ENCODE data around the gene BCL7C. TPM values are rescaled to one million over a fixed set of nuclear protein-coding genes. Genes with fewer than 3 reads are reported as not detected.

Gene BCL7C
- total and polyA plus RNA-seq, 2 of the 13 experiments (the other 11 are each of a cell fraction or from before 2014, with no cell fraction given), result 17.7 to 33.8 TPM

DNA sequence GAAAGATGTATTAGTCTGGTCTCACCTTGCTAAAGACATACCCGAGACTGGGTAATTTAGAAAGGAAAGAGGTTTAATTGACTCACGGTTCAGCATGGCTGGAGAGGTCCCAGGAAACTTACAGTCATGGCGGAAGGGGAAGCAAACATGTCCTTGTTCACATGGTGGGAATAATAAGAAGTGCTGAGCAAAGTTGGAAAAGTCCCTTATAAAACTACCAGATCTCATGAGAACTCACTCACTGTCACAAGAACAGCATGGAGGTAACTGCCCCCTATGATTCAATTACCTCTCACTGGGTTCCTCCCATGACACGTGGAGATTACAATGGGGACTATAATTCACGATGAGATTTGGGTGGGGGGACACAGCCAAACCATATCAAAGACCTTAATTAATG is 53.3 kb downstream of the BCL7C start (continued):
- TF ChIP-seq ZNF781 (CRISPR knock-in tag; IDR thresholded peaks at IDR 0.05; ENCODE audit: borderline replicate concordance, not compliant biosample characterization) (no peak), NONO (IDR thresholded peaks at IDR 0.05) (no peak), NONO (CRISPR knock-in tag; conservative IDR thresholded peaks at IDR 0.05) (no peak)

DNA sequence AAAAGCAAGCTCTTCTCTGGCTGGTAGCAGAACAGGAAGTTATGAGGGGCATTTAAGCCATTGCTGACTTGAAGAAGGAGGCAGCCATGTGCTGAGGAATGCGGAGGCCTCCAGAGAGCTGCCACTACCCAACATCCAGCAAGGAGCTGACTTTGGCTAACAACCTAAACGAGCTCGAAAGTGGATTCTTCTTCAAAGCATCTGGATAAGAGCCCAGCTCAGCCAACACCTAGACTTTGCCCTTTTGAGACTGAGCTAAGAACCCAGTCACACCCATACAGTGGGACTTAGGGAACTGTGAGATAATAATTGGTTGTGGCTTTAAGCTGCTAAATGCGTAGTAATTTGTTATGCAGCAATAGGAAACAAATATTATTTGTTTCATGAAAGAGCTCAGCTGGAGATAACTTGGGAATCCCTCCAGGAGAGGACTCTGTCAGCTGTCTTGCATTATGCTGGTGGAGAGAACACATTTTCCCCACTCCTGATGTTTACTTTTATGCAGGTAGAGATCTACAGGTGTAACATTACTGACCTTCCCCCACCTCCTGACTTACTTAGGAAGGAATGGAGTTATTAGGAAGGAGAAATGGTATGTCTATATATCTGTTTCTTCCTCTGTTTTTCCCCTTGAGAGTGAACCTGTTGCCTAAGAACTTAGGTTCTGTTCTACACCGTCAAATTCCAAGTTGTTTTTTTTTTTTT is 54.2 kb downstream of the BCL7C start:
- Histone ChIP-seq H3K9me3 (ENCODE audit: low read length) (no peaks in the 10 kb centered on the region), H4K20me1 (ENCODE audit: insufficient read depth, low read length) (no peaks in the 10 kb centered on the region), H3K27me3 (ENCODE audit: control insufficient read depth in 1 of 2, insufficient read depth in 2 of 2, low read length in 2 of 2) (no peaks in the 10 kb centered on the region), H3K4me3 (replicated peaks in 1 of 3; ENCODE audit: insufficient read depth in 1 of 3, low read depth in 2 of 3, low read length in 3 of 3) (peak overlapping the region in 1 of 3 experiments; percentile 21; a peak in 1 of 6 replicates), H3K9ac (ENCODE audit: insufficient read depth, low read depth, low read length) (peak overlapping the region; percentile 6; the same call in 1 of the 2 replicates), H3K79me2 (ENCODE audit: insufficient read depth, low read length) (no peaks in the 10 kb centered on the region), H3K27ac (ENCODE audit: extremely low read length, insufficient read depth, low read length) (peak overlapping the region; percentile 36), H2AFZ (ENCODE audit: low read length) (no peak overlapping the region), H3K4me1 (ENCODE audit: insufficient read depth, low read length) (peaks cover 49% of the 10 kb centered on the region), H3K36me3 (replicated peaks in 1 of 2; ENCODE audit: control insufficient read depth in 1 of 2, insufficient read depth in 2 of 2, low read length in 2 of 2) (no peaks in the 10 kb centered on the region), H3K4me2 (ENCODE audit: low read depth, low read length) (peak overlapping the region; percentile 60)
- DNase-seq (ENCODE audit: low spot score) (no peak), ATAC-seq (peak; percentile 5; the same call in 2 of the 3 replicates), FAIRE-seq (no peak)
- in situ Hi-C loops (cut with HindIII; ENCODE audit: extremely low pct_ligation_motif_present, low pct_unique_long_range_greater_than_20kb), result loop anchor here (5.0 to 10.0 kb wide), 2 partner anchors 55 to 83 kb away; partner anchors contain the start of genes BCL7C, CTF1 and FBXL19
- CTCF ChIA-PET (ENCODE audit: low intra/inter-chr PET ratio, low total read pairs), result interaction anchor here (1.6 kb wide), 1 partner anchor 26 kb away, joined by 5 read pairs; no protein-coding TSS in a partner anchor
- intact Hi-C loops (cut with micrococcal nuclease; ENCODE audit: unreplicated experiment), result no loop called here
- POLR2A ChIA-PET, result interaction anchor here (1.2 to 3.1 kb wide), 10 partner anchors 10 to 65 kb away, joined by 3 to 24 read pairs (median 6); no protein-coding TSS in a partner anchor
- WGBS (ENCODE audit: low lambda C conversion rate), result 12% methylated on average over 5 of the region's 5 CpGs
- no TSS peak for BruUV-seq (replicated peaks)
- TF ChIP-seq ZNF432 (CRISPR knock-in tag; IDR thresholded peaks at IDR 0.05; ENCODE audit: borderline replicate concordance) (no peak), ZNF513 (CRISPR knock-in tag; conservative IDR thresholded peaks at IDR 0.05) (no peak), ZNF660 (CRISPR knock-in tag; IDR thresholded peaks at IDR 0.05; ENCODE audit: borderline replicate concordance, low read depth) (no peak), PHF5A (CRISPR knock-in tag; IDR thresholded peaks at IDR 0.05; ENCODE audit: low read depth, unreplicated experiment) (no peak), HNF4A (CRISPR knock-in tag; IDR thresholded peaks at IDR 0.05) (peak; percentile 49), MBD4 (IDR thresholded peaks at IDR 0.05; ENCODE audit: borderline replicate concordance, low read length) (no peak), DRAP1 (CRISPR knock-in tag; IDR thresholded peaks at IDR 0.05) (no peak), NR2F2 (IDR thresholded peaks at IDR 0.05; ENCODE audit: borderline replicate concordance, low read depth) (no peak), RNF2 (conservative IDR thresholded peaks at IDR 0.05; ENCODE audit: low read depth) (no peak)
- TF ChIP-seq, protein P1, sequence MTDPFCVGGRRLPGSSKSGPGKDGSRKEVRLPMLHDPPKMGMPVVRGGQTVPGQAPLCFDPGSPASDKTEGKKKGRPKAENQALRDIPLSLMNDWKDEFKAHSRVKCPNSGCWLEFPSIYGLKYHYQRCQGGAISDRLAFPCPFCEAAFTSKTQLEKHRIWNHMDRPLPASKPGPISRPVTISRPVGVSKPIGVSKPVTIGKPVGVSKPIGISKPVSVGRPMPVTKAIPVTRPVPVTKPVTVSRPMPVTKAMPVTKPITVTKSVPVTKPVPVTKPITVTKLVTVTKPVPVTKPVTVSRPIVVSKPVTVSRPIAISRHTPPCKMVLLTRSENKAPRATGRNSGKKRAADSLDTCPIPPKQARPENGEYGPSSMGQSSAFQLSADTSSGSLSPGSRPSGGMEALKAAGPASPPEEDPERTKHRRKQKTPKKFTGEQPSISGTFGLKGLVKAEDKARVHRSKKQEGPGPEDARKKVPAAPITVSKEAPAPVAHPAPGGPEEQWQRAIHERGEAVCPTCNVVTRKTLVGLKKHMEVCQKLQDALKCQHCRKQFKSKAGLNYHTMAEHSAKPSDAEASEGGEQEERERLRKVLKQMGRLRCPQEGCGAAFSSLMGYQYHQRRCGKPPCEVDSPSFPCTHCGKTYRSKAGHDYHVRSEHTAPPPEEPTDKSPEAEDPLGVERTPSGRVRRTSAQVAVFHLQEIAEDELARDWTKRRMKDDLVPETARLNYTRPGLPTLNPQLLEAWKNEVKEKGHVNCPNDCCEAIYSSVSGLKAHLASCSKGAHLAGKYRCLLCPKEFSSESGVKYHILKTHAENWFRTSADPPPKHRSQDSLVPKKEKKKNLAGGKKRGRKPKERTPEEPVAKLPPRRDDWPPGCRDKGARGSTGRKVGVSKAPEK (CRISPR knock-in tag; IDR thresholded peaks at IDR 0.05; ENCODE audit: borderline replicate concordance), result no peak
- TF ChIP-seq, protein P2, sequence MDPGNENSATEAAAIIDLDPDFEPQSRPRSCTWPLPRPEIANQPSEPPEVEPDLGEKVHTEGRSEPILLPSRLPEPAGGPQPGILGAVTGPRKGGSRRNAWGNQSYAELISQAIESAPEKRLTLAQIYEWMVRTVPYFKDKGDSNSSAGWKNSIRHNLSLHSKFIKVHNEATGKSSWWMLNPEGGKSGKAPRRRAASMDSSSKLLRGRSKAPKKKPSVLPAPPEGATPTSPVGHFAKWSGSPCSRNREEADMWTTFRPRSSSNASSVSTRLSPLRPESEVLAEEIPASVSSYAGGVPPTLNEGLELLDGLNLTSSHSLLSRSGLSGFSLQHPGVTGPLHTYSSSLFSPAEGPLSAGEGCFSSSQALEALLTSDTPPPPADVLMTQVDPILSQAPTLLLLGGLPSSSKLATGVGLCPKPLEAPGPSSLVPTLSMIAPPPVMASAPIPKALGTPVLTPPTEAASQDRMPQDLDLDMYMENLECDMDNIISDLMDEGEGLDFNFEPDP (CRISPR knock-in tag; conservative IDR thresholded peaks at IDR 0.05), result no peak
- TF ChIP-seq, protein P3, sequence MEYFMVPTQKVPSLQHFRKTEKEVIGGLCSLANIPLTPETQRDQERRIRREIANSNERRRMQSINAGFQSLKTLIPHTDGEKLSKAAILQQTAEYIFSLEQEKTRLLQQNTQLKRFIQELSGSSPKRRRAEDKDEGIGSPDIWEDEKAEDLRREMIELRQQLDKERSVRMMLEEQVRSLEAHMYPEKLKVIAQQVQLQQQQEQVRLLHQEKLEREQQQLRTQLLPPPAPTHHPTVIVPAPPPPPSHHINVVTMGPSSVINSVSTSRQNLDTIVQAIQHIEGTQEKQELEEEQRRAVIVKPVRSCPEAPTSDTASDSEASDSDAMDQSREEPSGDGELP (IDR thresholded peaks at IDR 0.05; ENCODE audit: borderline replicate concordance, low read depth), result no peak

Measured in HepG2 (cell line).